Measurements from ENCODE around the gene CYP2R1.

The CYP2R1 gene

GRCh38 chr11:14860511-14860910, 31.5 kb downstream of the CYP2R1 start:
- no peak overlapping the region for H3K4me3 ChIP-seq (replicated peaks; ENCODE audit: low read depth, low read length)
- DNase-seq (ENCODE audit: extremely low read depth, low read depth), result no peak
- TF ChIP-seq, protein P1, sequence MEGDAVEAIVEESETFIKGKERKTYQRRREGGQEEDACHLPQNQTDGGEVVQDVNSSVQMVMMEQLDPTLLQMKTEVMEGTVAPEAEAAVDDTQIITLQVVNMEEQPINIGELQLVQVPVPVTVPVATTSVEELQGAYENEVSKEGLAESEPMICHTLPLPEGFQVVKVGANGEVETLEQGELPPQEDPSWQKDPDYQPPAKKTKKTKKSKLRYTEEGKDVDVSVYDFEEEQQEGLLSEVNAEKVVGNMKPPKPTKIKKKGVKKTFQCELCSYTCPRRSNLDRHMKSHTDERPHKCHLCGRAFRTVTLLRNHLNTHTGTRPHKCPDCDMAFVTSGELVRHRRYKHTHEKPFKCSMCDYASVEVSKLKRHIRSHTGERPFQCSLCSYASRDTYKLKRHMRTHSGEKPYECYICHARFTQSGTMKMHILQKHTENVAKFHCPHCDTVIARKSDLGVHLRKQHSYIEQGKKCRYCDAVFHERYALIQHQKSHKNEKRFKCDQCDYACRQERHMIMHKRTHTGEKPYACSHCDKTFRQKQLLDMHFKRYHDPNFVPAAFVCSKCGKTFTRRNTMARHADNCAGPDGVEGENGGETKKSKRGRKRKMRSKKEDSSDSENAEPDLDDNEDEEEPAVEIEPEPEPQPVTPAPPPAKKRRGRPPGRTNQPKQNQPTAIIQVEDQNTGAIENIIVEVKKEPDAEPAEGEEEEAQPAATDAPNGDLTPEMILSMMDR (IDR thresholded peaks at IDR 0.05; ENCODE audit: low read depth, low read length, missing control alignments), result no peak

- no peak overlapping the region for H3K4me3 ChIP-seq (replicated peaks; ENCODE audit: low read depth, low read length)
- no peak for DNase-seq (ENCODE audit: extremely low read depth, low read depth)
- TF ChIP-seq, protein P1 (IDR thresholded peaks at IDR 0.05; ENCODE audit: low read depth, low read length, missing control alignments), result no peak
These were observed 33.6 kb downstream of the CYP2R1 start for GRCh38 chr11:14858404-14858803.

DNA sequence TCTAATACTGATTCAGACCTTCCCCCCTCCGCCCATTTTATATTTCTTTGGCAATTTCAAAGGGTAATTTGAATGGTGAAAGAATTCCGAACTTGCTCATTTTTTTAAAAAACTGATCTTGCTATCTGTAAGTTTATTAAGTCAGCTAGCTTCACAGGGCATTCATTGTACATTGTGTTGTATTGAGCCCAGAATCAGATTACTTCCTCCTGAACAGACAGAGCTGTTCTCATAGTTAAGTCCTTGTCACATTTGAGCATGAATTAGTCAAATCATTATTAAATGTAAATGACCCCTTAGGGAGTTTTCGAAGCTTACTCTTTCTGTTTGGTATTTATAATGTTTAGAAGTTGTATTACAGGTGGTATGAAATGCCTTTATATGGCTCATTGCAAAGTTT, 34.4 kb downstream of the CYP2R1 start:
- H3K4me3 ChIP-seq (replicated peaks; ENCODE audit: low read depth, low read length), result no peak overlapping the region
- TF ChIP-seq, protein P1 (IDR thresholded peaks at IDR 0.05; ENCODE audit: low read depth, low read length, missing control alignments), result no peak
- DNase-seq (ENCODE audit: extremely low read depth, low read depth), result no peak

GRCh38 chr11:14855890-14856289, 36.1 kb downstream of the CYP2R1 start:
- H3K4me3 ChIP-seq (replicated peaks; ENCODE audit: low read depth, low read length), result no peak overlapping the region
- DNase-seq (ENCODE audit: extremely low read depth, low read depth), result no peak
- TF ChIP-seq, protein P1 (IDR thresholded peaks at IDR 0.05; ENCODE audit: low read depth, low read length, missing control alignments), result no peak

DNA sequence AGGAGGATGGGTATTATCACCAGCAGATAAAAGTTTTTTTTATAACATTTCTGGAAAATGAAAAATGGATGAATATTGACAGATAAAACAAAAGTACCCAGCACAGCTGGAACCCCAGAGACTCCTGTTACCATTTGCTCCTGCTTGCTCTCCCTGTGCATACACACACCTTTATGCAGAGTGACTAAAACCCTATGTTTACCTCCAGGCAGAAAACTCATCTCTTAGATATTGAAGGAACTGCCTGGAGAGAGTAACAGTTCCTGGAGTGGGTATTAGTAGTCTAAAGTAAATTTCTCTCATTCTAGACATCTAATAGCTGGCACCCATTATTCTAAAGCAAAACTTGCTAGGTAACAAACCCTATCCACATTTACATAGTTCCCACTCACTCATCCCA, 38.0 kb downstream of the CYP2R1 start:
- DNase-seq (ENCODE audit: extremely low read depth, low read depth), result no peak
- TF ChIP-seq, protein P1 (IDR thresholded peaks at IDR 0.05; ENCODE audit: low read depth, low read length, missing control alignments), result no peak
- H3K4me3 ChIP-seq (replicated peaks; ENCODE audit: low read depth, low read length), result no peak overlapping the region

DNA sequence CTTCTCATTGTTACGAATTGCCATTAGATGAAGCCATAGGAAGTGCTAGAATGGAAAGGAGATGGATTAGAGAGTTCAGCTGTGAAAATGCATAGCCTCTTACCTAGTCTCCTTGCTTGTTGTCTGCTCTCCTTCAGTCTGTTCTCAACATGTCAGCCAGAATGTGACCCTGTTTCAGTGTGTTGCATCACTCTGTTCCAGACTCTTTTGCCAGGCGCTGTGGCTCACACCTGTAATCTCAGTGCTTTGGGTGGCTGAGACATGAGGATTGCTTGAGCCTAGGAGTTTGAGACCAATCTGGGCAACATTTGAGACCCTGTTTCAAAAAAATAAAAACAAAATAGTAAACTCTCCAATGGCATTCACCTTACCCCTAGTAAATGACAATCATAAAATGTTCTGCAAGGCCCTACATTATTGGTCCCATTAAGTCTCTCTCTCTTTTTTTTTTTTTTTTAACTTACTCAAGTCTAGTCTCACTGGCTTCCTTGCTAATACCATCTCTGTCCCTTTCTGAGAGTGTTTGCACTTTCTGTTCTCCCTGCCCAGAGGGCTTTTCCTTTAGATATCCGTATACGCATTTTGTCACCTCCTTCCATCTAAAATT, 39.4 kb downstream of the CYP2R1 start:
- TF ChIP-seq, protein P1 (IDR thresholded peaks at IDR 0.05; ENCODE audit: low read depth, low read length, missing control alignments), result no peak
- DNase-seq (ENCODE audit: extremely low read depth, low read depth), result no peak
- no peak overlapping the region for H3K4me3 ChIP-seq (replicated peaks; ENCODE audit: low read depth, low read length)

GRCh38 chr11:14842002-14842401, 50.0 kb downstream of the CYP2R1 start:
- no peak for DNase-seq (ENCODE audit: extremely low read depth, low read depth)
- H3K4me3 ChIP-seq (replicated peaks; ENCODE audit: low read depth, low read length), result no peak overlapping the region
- TF ChIP-seq, protein P1 (IDR thresholded peaks at IDR 0.05; ENCODE audit: low read depth, low read length, missing control alignments), result no peak
